Right ventricle myocardium superior (tissue), 1 donor: ENCODE results near the gene SENP7. TPM values are rescaled to one million over a fixed set of nuclear protein-coding genes. Genes with fewer than 3 reads are reported as not detected.

Experiments used
- ATAC-seq: fragments of 200-7000 bp; cut with Tn5 transposase; one replicate; pipeline ENCODE4 v1.9.1; 2020; ENCODE audit warnings: mild to moderate bottlenecking; ENCODE audit not compliant: poor library complexity
- DNase-seq: peaks from one replicate; pipeline ENCODE4 v3.0.0-alpha.2; 2020
- intact Hi-C: fragments of 100-400 bp; cut with DNase I; formaldehyde crosslinking; loops from one replicate; pipeline ENCODE4 v1.11.2; 2022
- total RNA-seq: library from RNA; stranded (reverse); fragmentation: NEBNext Ultra II Directional; extraction: Animal tissue kit (Norgen Biotek cat#: 25700); gene quantifications from one replicate; pipeline ENCODE4 v1.2.1, GENCODE V29; 2021
- donor health status: DM: no; HTN: yes; CAD: no; lungs with severe emphysema.

Gene SENP7
- total RNA-seq, 1 donor from 2014 or later, result 8.4 TPM

- intact Hi-C loops, result no loop called here
- DNase-seq, result no peak
- no peak for ATAC-seq
Measured at GRCh38 chr3:101300073-101300472, 212.9 kb downstream of the SENP7 start.

GRCh38 chr3:101292027-101292426 is 221.0 kb downstream of the SENP7 start:
- no peak for ATAC-seq
- intact Hi-C loops, result no loop called here

GRCh38 chr3:101288294-101288693 is 224.7 kb downstream of the SENP7 start:
- ATAC-seq, result no peak

More at GRCh38 chr3:101292027-101292426, 221.0 kb downstream of the SENP7 start:
- no peak for DNase-seq

GRCh38 chr3:101284757-101285156 is 228.3 kb downstream of the SENP7 start:
- DNase-seq, result no peak
- intact Hi-C loops, result no loop called here
- ATAC-seq, result no peak

More at GRCh38 chr3:101288294-101288693, 224.7 kb downstream of the SENP7 start:
- intact Hi-C loops, result no loop called here
- DNase-seq, result no peak

GRCh38 chr3:101281521-101282030 is 231.4 kb downstream of the SENP7 start:
- DNase-seq (no peak), ATAC-seq (no peak)
- intact Hi-C loops, result no loop called here

- ATAC-seq (no peak), DNase-seq (no peak)
- intact Hi-C loops, result no loop called here
Measured at GRCh38 chr3:101279765-101280385, 233.1 kb downstream of the SENP7 start.

GRCh38 chr3:101279162-101279561 is 233.8 kb downstream of the SENP7 start:
- intact Hi-C loops, result no loop called here
- no peak for ATAC-seq
- no peak for DNase-seq

GRCh38 chr3:101278727-101279126 is 234.3 kb downstream of the SENP7 start:
- intact Hi-C loops, result no loop called here
- DNase-seq (no peak), ATAC-seq (no peak)

Other genes starting within 250 kb of the SENP7 start
- 0.11 TPM for gene IMPG2, start 192.6 kb downstream of the SENP7 start, total RNA-seq
- 25.6 TPM for gene TRMT10C, start 48.7 kb upstream of the SENP7 start, total RNA-seq
- gene PCNP, start 61.0 kb upstream of the SENP7 start, total RNA-seq, result 121 TPM
- gene ZBTB11, start 163.9 kb upstream of the SENP7 start, total RNA-seq, result 9.8 TPM
- gene RPL24, start 173.5 kb upstream of the SENP7 start, total RNA-seq, result 765 TPM
- 6.2 TPM for gene CEP97, start 211.4 kb upstream of the SENP7 start, total RNA-seq